K562 (cell line): Measurements from ENCODE around the gene IL4I1. TPM values are rescaled to one million over a fixed set of nuclear protein-coding genes. Genes with fewer than 3 reads are reported as not detected.

ENCODE experiments used
- ARID2 ChIP-seq: fragments of 450-650 bp; IDR thresholded peaks from 2 replicates; pipeline ENCODE4 v1.6.1; 2017; ENCODE audit warnings: antibody characterized with exemption, mild to moderate bottlenecking
- BRCA1 ChIP-seq, 2 experiments: fragments of 450-650 bp in 1 of 2; sonication (generic) in 1 of 2; formaldehyde crosslinking in 1 of 2; IDR thresholded peaks; 2 replicates each; pipeline versions ENCODE4 v1.5.0 to v1.6.1; 2017 to 2020; ENCODE audit warnings: mild to moderate bottlenecking in 1 of 2, missing genetic modification reagents in 1 of 2
- BRD9 ChIP-seq: fragments of 450-650 bp; IDR thresholded peaks from 2 replicates; pipeline ENCODE4 v1.6.1; 2018; ENCODE audit warnings: low read depth; ENCODE audit not compliant: partially characterized antibody
- CBFA2T2 ChIP-seq: fragments of 450-650 bp; conservative IDR thresholded peaks from 2 replicates; pipeline ENCODE4 v1.6.1; 2017; ENCODE audit warnings: mild to moderate bottlenecking
- CCAR2 ChIP-seq: fragments of 200-400 bp; formaldehyde crosslinking; IDR thresholded peaks from 2 replicates; pipeline ENCODE4 v1.6.1; 2017; ENCODE audit warnings: mild to moderate bottlenecking, low read depth, low read length
- ELF2 ChIP-seq: fragments of 250-450 bp; sonication (Bioruptor Pico); IDR thresholded peaks from 2 replicates; pipeline ENCODE4 v1.5.0; 2021; ENCODE audit warnings: mild to moderate bottlenecking
- ELK1 ChIP-seq: sonication (generic); formaldehyde crosslinking; IDR thresholded peaks from 2 replicates; pipeline ENCODE4 v1.8.1; 2022; ENCODE audit warnings: missing genetic modification reagents
- MIER1 ChIP-seq: fragments of 450-650 bp; IDR thresholded peaks from 2 replicates; pipeline ENCODE4 v1.6.1; 2016; ENCODE audit warnings: antibody characterized with exemption, mild to moderate bottlenecking, low read depth
- NFE2L1 ChIP-seq: fragments of 450-650 bp; IDR thresholded peaks from 2 replicates; pipeline ENCODE4 v1.6.1; 2016; ENCODE audit warnings: missing genetic modification characterization, low read depth, mild to moderate bottlenecking, missing compliant biosample characterization, moderate library complexity, borderline replicate concordance
- NFYB ChIP-seq: IDR thresholded peaks from 2 replicates; pipeline ENCODE4 v1.6.1; 2011; ENCODE audit warnings: mild to moderate bottlenecking, moderate library complexity; ENCODE audit not compliant: insufficient read length; ENCODE audit errors: extremely low read depth
- NONO ChIP-seq, 2 experiments: fragments of 200-400 bp in 1 of 2; fragments of 450-650 bp in 1 of 2; formaldehyde crosslinking in 1 of 2; IDR thresholded peaks; 2 replicates each; pipeline ENCODE4 v1.6.1; 2017; ENCODE audit warnings: low read depth in 2 of 2, mild to moderate bottlenecking in 2 of 2, moderate library complexity in 2 of 2, low read length in 1 of 2
- NRF1 ChIP-seq, 2 experiments: fragments of 450-650 bp; IDR thresholded peaks in 1 of 2; conservative IDR thresholded peaks in 1 of 2; 2 replicates each; pipeline ENCODE4 v1.6.1; 2014; ENCODE audit warnings: mild to moderate bottlenecking in 2 of 2
- PHF20 ChIP-seq: fragments of 450-650 bp; IDR thresholded peaks from 2 replicates; pipeline ENCODE4 v1.6.1; 2018; ENCODE audit not compliant: partially characterized antibody
- RCOR1 ChIP-seq, 2 experiments: IDR thresholded peaks; 2 replicates each; pipeline ENCODE4 v1.6.1; 2012; ENCODE audit warnings: low read depth in 2 of 2, low read length in 2 of 2, borderline replicate concordance in 1 of 2, improper control_type of control experiment in 1 of 2
- TBL1XR1 ChIP-seq, 2 experiments: IDR thresholded peaks; 2 replicates each; pipeline ENCODE4 v1.6.1; 2012; ENCODE audit warnings: improper control_type of control experiment in 2 of 2, low read length in 2 of 2, mild to moderate bottlenecking in 1 of 2
- THRB ChIP-seq: fragments of 450-650 bp; formaldehyde crosslinking; conservative IDR thresholded peaks from 2 replicates; pipeline ENCODE4 v1.4.0; 2022; ENCODE audit warnings: mild to moderate bottlenecking, missing genetic modification characterization
- ZC3H4 ChIP-seq: sonication (generic); formaldehyde crosslinking; IDR thresholded peaks from 2 replicates; pipeline ENCODE4 v1.9.0; 2021; ENCODE audit warnings: missing genetic modification reagents, borderline replicate concordance
- ZHX1 ChIP-seq: fragments of 150-350 bp; conservative IDR thresholded peaks from 2 replicates; pipeline ENCODE4 v1.6.1; 2014; ENCODE audit warnings: low read length
- ZNF12 ChIP-seq: sonication (generic); formaldehyde crosslinking; IDR thresholded peaks from 2 replicates; pipeline ENCODE4 v1.4.0; 2020; ENCODE audit warnings: mild to moderate bottlenecking, missing genetic modification reagents
- ZNF140 ChIP-seq: fragments of 250-450 bp; sonication (Bioruptor Pico); IDR thresholded peaks from 2 replicates; pipeline ENCODE4 v1.8.0; 2021; ENCODE audit warnings: moderate library complexity, mild to moderate bottlenecking, inconsistent platforms
- ZNF41 ChIP-seq: fragments of 250-450 bp; sonication (Bioruptor Pico); conservative IDR thresholded peaks from 2 replicates; pipeline ENCODE4 v1.4.0; 2020; ENCODE audit warnings: mild to moderate bottlenecking
- polyA plus RNA-seq, 8 experiments: library from polyadenylated mRNA; depleted of rRNA in 4 of 8; stranded (reverse) in 5 of 8; unstranded in 3 of 8; fragments of >200 nt; fragmentation: Nextera tagmentation in 2 of 8; fragmentation: Illumina TruSeq in 1 of 8; extraction: Ambion mirVana in 2 of 8; extraction: Trizol in 1 of 8; gene quantifications; 2 replicates each; pipeline versions ENCODE4 v1.2.1 to v1.2.3, GENCODE V29; 2011 to 2014; ENCODE audit warnings: inconsistent platforms in 1 of 8, missing spikeins in 1 of 8
- total RNA-seq, 7 experiments: library from RNA; depleted of rRNA in 6 of 7; stranded (reverse); fragments of >200 nt in 6 of 7; fragmentation: Illumina TruSeq in 2 of 7; extraction: Trizol in 2 of 7; gene quantifications; 2 replicates each; pipeline versions ENCODE4 v1.2.1 to v1.2.3, GENCODE V29; 2011 to 2021; ENCODE audit warnings: low replicate concordance in 1 of 7

IL4I1 gene
- total and polyA plus RNA-seq, 9 of the 15 experiments (the other 6 are each of a cell fraction or from before 2014, with no cell fraction given), result 0.06 to 0.95 (median 0.43) TPM; not detected in 2

GRCh38 chr19:49877020-49877878, 19.4 kb downstream of the IL4I1 start, which contains the start of the genes AKT1S1 and TBC1D17 (continued):
- TF ChIP-seq RCOR1 (IDR thresholded peaks at IDR 0.05; ENCODE audit: borderline replicate concordance in 1 of 2, low read depth in 2 of 2, low read length in 2 of 2) (peak in 1 of 2 experiments; percentile 3; a peak in 1 of 4 replicates), TBL1XR1 (IDR thresholded peaks at IDR 0.05; ENCODE audit: low read length in 2 of 2) (peak in 1 of 2 experiments; percentile 10; a peak in 1 of 4 replicates), THRB (CRISPR knock-in tag) (0 out of 2 replicates have a peak, but pooled peaks have one; percentile 44), NFE2L1 (tag) (no peak), ZNF41 (CRISPR knock-in tag) (no peak), NRF1 (conservative IDR thresholded peaks at IDR 0.05 in 1 of 2, IDR thresholded peaks at IDR 0.05 in 1 of 2) (peak; percentile 98 to 99), NFYB (no peak), NONO (IDR thresholded peaks at IDR 0.05; ENCODE audit: low read depth in 2 of 2, low read length in 1 of 2) (peak in 1 of 2 experiments; percentile 98; a peak in 2 of 4 replicates), MIER1 (no peak), ZNF12 (CRISPR knock-in tag) (no peak), BRCA1 (IDR thresholded peaks at IDR 0.05) (no peak), BRCA1 (CRISPR knock-in tag; IDR thresholded peaks at IDR 0.05) (no peak), ELF2 (CRISPR knock-in tag) (no peak), ZNF140 (CRISPR knock-in tag) (no peak), ARID2 (no peak), PHF20 (no peak), ZC3H4 (no peak), CCAR2 (no peak), BRD9 (peak; percentile 89), CBFA2T2 (peak; percentile 81), ZHX1 (peak; percentile 91), ELK1 (CRISPR knock-in tag) (no peak)
